Ammon's horn (tissue), 1 donor: ENCODE measurements around the gene GAL3ST1.
A peak's percentile ranks its signal among the peaks of the same experiment; 100 is the strongest.
"Not testable (repeated sequence)": the region's sequence is repeated elsewhere in the genome, so short reads cannot be mapped to it uniquely, and the experiment has no call there.

Experiments
- DNase-seq: peaks from one replicate; pipeline ENCODE4 v3.0.0-alpha.2; 2016; ENCODE audit warnings: low spot score

The GAL3ST1 gene, protein sequence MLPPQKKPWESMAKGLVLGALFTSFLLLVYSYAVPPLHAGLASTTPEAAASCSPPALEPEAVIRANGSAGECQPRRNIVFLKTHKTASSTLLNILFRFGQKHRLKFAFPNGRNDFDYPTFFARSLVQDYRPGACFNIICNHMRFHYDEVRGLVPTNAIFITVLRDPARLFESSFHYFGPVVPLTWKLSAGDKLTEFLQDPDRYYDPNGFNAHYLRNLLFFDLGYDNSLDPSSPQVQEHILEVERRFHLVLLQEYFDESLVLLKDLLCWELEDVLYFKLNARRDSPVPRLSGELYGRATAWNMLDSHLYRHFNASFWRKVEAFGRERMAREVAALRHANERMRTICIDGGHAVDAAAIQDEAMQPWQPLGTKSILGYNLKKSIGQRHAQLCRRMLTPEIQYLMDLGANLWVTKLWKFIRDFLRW

DNA sequence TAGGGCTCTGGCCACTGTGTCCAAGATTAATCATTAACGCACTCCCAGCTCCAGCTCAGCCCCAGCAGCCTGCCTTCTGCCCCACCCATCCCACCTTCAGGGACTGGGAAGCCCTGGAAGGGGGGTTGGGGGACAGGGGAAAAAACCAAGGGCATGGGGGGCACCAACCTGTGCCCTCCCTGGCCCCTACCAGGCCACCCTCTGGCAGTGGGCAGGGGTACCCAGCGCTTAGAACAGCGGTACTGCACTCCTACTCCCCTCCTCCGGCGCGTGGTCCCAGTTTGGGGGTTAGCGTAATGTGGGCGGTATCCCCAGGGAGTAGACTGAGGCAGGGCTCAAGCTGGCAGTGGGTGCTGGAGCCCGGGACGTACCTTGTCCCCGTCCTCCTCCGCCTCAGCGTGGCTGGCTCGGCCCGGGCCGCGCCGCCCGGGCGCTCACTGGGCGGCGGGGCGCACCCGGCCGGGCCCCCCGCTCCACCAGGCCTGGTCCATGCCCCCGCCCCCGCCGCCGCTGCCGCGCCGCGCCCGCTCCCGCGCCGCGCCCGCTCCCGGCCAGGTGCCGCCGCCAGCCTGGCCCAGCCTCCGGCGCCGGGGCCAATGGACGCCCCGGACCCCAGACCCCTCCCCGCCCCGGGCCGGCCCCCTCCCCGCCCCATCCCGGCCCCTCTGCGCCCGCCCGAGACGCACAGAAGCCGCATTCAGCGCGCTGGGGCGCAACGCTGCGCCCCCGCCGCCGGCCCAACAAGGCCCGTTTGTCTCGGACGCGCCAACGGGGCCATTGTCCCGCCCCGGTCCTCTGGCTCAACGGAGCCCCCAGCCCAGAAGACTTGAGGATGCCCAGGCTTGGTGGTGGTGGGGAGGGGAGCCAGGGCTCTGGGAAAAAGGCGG, at the start of gene GAL3ST1:
Gene GAL3ST1, minus strand, starts transcription at position 571 of the 887 bp plus-strand sequence. CDS start 17,273 bp downstream, outside the sequence.
- peak; percentile 89 for DNase-seq

DNA sequence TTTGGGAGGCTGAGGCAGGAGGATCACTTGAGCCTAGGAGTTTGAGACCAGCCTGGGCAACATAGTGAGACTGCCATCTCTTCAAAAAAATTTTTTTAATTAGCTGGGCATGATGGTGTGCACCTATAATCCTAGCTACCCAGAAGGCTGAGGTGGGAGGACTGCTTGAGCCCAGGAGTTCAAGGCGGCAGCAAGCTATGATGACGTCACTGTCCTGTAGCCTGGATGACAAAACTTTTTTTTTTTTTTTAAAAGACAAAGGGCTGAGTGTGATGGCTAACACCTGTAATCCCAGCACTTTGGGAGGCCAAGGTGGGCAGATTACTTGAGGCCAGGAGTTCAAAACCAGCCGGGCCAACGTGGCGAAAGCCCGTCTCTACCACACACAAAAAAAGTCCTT, 45.4 kb upstream of the GAL3ST1 start:
- not testable (repeated sequence) for DNase-seq

DNA sequence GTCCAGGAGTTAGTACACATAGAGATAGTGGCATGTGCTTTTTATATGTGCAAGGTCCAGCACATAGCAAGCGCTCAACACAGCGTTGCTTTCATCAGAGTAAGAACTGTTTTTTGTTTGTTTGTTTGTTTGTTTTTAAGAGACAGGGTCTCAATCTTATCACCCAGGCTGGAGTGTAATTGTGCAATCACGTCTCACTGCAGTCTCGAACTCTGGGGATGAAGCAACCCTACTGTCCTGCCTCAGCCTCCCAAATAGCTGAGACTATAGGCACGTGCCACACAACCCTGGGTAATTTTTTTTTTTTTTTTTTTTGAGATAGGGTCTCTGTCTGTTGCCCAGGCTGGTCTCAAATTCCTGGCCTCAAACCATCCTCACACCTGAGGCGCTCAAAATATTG, 43.4 kb upstream of the GAL3ST1 start:
- DNase-seq: no peak

DNA sequence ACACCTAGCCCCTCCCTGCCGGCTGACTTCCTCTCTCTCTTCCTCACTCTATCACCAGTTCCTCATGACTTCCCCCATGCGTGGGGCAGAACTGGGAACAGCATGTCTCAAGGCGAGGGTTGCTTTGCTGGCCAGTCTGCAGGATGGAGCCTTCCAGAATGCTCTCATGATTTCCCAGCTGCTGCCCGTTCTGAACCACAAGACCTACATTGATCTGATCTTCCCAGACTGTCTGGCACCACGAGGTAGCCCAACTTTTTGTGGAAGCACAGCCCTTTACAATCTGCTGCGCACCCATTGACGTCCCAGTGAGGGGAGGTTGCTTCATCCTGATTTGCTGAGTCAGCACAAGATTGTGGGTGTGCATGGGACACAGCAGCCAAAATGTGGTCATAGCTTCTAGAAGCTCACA, 41.1 kb upstream of the GAL3ST1 start:
- no peak for DNase-seq

DNA sequence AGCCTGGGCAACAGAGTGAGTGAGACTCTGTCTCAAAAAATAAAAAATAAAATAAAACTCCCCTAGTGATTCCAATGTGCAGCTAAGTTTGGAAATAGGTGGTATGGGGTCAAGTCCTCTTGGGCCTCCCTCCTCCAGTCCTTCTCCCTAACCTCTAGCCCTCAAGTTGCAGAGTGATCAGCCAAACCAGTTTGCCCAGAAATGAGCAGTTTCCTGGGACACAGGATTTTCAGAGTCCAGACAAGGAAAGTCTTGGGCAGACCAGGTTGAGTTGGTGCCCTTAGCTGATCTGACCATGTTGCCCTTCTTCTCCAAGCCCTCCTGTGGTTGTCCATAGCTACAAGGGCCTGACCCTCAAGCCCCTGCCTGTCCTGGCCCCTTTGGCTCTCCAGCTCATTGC, 40.4 kb upstream of the GAL3ST1 start:
- DNase-seq: no peak

DNA sequence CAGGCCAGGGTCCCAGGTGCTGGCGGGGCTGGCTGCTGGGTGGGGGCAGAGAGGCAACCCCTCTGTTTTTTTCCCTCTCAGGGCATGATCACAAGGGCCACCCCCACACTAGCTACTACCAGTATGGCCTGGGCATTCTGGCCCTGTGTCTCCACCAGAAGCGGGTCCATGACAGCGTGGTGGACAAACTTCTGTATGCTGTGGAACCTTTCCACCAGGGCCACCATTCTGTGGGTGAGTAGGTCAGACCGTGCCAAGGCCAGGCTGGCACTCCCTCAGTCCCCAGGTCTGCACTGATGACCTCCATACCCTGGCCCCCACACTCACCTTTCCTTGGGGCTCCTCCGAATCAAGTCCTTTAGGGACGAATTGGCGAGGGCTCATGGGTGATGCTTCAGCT, 39.8 kb upstream of the GAL3ST1 start:
- no peak for DNase-seq

DNA sequence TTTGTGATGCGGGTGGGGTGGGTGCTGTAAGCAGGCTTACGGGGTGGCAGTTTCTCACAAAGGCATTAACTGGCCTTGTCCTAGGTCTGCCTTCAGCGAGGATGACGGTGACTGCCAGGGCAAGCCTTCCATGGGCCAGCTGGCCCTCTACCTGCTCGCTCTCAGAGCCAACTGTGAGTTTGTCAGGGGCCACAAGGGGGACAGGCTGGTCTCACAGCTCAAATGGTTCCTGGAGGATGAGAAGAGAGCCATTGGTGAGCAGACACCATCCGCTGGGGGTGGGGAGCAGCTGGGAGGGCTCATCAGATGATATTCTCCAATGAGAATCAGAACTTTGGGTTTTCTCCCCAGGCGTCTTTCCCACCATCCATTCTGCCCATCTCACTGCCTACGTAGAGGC, 38.3 kb upstream of the GAL3ST1 start:
- no peak for DNase-seq

DNA sequence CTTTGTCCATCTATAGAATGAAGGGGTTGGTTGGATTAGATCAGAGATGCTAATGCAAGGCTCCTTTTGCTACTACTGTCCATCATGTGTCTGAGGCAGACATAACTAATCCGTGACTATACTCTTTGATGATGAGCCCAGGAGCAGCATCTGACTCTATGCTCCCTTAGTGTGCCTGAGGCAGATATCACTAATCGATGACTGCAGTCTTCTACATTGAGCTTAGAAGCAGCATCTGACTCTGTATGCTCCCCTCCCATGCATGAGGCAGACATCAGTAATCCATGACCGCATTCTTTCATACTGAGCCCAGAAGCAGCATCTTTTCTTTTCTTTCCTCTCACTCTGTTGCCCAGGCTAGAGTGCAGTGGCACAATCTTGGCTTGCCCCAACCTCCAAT, 36.7 kb upstream of the GAL3ST1 start:
- no peak for DNase-seq

DNA sequence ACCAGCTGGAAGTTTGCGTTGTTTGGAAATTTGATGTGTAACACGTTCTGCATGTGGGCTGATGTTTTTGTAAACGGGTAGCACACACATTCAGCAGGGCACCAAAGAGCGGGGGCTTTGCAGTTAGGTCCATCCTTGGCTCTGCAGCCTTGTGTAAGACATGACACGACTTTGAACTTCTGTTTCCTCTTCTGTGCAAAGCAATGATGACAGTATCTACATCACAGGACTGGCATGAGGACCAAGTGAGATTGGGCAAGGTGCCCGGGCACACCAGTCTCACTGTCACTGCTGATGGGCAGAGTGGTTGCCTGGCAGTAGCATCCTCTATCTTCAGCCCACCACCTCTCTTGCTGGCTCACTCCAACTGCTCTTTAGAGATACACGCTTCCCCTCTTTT, 35.8 kb upstream of the GAL3ST1 start:
- peak; percentile 56 for DNase-seq

DNA sequence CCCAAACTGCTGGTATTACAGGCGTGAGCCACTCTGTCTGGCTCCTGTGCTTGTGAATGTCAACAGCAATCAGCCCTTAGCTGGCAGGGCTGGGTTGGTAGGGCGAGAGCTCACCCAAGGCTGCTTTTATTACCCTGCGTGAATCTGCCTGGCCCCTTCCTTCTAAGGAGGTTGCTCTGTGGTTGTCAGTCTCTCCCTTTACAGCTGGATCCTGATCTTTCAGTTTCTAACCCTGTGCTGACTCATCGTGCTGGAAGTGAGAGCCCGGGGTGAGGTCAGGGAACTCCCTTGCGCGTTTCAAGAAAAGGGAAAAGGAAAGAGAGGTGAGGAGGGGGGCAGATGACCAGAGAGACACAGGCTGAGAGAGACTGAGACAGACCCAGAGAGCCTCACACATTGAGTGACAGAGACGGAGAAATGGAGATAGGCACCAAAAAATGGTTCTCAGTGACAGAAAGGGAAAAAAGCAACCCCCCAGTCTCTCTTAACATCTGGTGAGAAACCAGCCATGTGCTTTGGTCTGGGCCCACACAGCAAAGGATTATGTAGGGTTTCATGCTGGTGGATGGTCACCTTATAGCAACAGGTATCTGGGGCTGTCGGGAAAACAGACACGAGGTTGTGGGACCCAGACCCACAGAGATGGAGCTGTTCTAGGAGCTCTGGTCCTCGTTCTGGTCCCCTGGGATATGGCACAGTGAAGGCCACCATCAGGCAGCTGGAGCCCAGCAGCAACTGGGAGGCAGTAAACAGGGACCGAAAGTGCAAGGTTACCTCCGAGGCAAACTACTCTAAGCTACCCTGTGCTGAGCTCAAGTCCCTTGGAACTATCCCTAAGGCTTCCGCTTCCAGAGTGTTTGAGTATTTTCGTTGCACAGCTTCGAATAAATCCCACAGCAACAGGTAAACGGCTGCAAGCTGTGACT, 35.1 kb upstream of the GAL3ST1 start:
- peak; percentile 41 for DNase-seq

DNA sequence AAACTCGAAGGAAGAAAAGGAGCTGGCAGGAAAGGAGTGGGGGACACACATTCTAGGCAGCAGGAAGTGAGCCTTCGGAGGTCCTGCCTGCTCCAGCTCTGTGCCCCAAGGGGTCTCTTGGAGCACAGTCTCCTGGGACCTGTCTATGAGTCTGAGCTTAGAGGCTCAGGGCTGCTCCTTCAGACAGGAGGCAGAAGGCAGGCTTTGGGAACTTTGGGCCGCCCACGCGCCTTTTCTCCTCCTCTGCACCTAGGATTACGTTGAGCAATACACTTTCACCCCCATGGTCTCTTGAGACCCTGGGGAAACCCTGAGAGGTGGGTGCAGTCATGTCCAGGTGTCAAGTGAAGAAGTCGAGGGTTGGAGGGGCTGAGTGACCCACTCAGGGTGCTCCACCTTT, 33.5 kb upstream of the GAL3ST1 start:
- DNase-seq: no peak

DNA sequence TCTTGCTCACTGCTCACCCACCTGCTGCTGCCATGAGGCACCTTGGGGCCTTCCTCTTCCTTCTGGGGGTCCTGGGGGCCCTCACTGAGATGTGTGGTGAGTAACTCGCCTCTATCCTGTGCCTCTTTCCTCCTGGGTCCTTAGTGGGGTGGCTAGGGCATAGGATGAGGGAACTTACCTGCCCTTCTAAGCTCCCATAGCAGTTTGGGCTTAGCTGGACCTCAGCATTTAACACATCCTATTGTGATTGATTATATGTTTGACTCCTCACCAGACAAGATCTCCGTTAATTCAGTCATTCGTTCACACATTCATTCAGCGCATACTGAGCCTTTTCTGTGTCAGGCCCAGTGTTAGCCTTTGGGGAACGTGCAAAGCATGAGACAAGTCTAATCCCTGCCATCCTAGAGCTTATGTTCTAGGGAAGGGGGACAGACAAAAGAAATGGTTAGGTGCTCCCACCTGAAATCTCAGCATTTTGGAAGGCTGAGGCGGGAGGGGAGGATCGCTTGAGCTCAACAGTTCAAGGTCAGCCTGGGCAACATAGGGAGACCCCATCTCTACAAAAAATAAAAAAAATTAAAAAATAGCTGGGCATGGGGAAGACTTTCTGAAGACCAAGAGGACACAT, 33.0 kb upstream of the GAL3ST1 start:
- DNase-seq: no peak

DNA sequence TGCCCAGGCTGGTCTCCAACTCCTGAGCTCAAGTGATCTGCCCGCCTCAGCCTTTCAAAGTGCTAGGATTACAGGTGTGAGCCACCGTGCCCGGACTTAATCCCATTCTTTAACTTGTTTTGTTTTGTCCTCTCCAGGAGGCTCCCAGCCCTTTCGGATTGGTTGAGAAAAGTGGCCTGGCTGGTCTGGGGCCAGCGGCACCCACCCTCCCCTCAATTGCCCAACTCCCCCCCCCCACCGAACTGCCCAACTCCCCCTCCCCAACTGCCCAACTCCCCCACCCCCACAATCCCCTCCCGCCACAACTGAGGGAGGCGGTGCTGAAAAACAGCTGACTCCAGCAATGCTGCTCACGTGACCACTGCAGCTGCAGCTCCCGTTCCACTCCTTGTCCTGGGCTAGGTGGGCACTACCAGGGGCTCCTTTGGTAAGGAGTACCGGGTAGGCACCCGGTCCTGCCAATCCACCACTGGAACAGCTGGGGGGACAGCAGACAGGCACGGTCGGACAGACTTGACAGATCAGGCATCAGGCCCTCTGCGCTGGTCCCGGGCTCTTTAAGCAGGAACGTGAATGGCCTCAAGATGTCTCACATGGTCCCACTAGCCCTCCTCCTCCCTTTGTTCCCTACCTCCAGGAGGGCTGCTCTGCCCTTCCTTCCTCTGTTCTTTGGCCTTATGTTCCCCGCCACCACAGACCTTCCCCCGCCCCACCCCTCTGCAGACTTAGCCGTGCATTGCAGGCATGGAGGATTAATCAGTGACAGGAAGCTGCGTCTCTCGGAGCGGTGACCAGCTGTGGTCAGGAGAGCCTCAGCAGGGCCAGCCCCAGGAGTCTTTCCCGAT, 32.2 kb upstream of the GAL3ST1 start, which contains the start of gene TCN2:
Gene TCN2, plus strand, starts transcription at position 720 of the 845 bp plus-strand sequence. CDS start 158 bp downstream, outside the sequence.
- peak; percentile 88 for DNase-seq

DNA sequence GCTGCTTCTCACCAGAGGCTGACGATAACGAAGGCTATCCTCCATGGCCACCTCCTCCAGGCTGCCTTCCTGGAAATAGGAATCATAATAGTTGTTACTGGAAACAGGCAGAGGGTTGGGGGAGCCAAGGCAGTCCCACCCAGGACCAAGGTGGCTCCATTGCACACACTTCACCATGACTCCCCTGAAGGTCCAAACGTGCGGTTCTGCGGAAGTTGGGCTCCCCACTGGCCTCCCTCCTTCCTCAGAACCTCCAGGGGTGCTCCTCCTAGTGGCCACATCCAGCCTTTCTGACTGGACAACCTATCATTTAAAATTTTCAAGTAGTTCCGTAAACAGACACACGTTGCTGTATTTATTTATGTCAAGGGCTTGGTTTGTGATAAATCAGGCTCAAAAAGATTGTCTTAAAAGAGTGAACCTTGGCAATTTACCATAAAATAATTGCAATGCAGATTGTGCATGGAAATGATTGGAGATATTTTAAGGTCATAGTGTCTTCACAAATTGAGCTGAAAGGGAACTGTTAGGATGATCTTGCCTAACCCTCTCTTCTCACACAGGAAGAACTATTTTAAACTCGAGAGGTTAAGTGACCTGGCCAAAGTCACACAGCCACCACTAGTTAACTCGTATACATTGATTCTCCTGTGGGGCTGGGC, 31.1 kb upstream of the GAL3ST1 start:
- DNase-seq: peak; percentile 51

DNA sequence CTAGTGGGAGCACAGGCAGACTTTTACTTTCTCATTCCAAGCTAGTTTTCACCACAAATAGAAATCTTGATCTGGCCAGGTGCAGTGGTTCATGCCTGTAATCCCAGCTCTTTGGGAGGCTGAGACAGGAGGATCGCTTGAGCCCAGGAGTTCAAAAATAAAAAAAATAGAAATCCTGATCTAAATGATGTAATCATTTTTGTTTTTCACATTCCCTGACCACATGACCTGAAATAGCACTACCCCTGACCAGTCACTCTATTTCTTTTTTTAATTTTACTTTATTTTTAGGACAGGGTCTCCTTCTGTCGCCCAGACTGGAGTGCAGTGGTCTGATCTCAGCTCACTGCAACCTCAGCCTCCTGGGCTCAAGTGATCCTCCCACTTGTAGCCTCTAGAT, 30.3 kb upstream of the GAL3ST1 start:
- no peak for DNase-seq

DNA sequence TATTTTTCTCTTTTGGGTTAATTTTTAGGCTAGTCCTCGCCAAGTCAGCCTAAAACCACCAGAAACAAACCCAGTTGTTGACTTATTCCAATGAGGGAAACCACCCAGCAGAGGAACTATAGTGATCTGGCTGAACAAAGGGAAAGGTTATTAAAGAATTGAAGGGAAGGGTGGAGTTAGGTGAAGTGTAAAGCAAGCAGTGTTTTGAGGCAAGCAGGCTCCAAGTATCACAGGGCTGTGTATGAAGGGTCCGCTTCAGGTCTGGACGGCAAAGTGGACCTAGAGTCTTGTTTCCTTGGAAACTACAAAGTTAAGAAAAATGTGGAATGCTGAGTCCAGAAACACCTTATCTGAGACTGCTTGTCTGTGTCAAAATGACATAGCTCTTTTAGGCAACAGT, 29.3 kb upstream of the GAL3ST1 start:
- DNase-seq: no peak

DNA sequence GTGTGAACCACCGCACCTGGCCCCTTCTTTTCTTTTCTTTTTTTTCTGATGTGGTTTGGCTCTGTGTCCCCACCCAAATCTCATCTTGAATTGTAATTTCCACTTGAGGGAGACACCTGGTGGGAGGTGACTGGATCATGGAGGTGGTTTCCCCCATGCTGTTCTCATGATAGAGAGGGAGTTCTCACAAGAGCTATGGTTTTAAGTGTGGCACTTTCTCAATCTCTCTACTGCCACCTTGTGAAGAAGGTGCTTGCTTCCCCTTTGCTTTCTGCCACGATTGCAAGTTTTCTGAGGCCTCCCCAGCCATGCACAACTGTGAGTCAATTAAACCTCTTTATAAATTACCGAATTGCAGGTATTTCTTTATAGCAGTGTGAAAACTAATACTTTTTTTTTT, 27.6 kb upstream of the GAL3ST1 start:
- no peak for DNase-seq

DNA sequence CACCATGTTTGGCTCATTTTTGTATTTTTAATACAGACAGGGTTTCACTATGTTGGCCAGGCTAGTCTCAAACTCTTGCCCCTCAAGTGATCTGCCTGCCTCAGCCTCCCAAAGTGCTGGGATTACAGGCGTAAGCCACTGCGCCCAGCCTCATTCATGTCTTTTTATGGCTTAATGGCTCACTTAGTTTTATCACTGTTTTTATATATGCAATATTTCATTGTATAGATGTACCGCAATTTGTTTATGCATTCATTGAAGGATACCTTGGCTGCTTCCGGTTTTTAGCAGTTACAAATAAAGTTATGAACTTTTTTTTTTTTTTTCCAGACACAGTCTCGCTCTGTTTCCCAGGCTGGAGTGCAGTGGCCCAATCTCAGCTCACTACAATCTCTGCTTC, 27.0 kb upstream of the GAL3ST1 start:
- DNase-seq: no peak

DNA sequence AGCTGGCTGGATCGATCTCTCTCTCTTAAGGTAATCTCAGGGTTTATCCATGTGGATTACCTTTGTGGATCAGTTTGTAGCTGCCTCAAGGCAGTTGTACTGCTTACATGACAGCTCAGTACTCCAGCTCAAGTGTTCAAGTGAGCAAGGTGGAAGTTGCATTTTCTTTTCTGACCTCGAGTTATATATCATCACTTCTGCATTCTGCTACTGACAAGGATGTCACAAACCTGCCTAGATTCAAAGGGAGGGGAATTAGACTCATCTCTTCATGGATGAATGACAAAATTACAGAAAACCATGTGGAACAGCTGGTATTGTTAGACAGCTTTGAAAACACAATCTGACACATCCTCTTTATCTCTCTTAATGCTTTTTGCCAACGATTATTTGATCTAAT, 26.5 kb upstream of the GAL3ST1 start:
- no peak for DNase-seq

DNA sequence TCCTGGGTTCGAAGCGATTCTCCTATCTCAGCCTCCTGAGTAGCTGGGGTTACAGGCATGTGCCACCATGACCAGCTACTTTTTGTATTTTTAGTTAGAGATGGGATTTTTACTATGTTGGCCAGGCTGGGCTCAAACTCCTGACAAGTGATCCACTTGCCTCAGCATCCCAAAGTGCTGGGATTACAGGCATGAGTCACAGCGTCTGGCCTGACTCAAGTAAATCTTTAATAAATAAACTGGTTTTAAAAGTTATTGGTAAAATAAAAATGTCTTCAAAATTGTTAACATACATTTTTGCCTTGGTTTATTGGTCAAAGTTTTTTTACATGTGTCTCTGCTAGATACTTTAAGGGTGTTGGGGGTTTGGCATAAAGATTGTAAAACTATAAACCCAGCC, 24.5 kb upstream of the GAL3ST1 start:
- DNase-seq: no peak
